GM19395 (cell line): ENCODE measurements around the gene SEMA3E.

Experiments used
- ATAC-seq: cut with Tn5 transposase; IDR thresholded peaks from one replicate; pipeline ENCODE4 v1.9.1; 2021; ENCODE audit warnings: mild to moderate bottlenecking, moderate library complexity; ENCODE audit not compliant: unreplicated experiment

Gene SEMA3E

GRCh38 chr7:83366629-83367028 lies 282.3 kb downstream of the SEMA3E start:
- ATAC-seq, result no peak

DNA sequence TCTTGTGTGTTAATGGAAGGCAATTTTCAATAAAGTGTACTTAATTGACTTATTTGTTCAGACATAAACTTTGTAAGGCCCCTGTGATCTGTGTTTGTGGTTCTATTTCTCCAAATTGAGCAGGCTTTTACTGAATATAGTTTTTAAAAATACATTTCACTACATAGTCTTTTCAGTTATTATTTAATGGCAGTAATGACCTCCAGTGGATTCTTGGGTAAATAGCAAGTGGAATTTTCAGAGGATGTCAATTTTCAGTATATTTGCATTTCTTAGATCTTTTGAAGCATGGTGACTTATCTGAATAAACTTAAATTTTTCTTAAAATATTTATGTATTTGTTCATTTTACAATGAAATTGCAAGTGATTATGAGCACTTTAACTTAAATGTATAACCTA lies 283.2 kb downstream of the SEMA3E start:
- ATAC-seq, result no peak

- no peak for ATAC-seq
Measured at GRCh38 chr7:83362871-83363550, 285.9 kb downstream of the SEMA3E start.

- no peak for ATAC-seq
Measured at GRCh38 chr7:83359108-83359507, 289.8 kb downstream of the SEMA3E start.

- no peak for ATAC-seq
Measured at GRCh38 chr7:83355143-83355542, 293.8 kb downstream of the SEMA3E start.

DNA sequence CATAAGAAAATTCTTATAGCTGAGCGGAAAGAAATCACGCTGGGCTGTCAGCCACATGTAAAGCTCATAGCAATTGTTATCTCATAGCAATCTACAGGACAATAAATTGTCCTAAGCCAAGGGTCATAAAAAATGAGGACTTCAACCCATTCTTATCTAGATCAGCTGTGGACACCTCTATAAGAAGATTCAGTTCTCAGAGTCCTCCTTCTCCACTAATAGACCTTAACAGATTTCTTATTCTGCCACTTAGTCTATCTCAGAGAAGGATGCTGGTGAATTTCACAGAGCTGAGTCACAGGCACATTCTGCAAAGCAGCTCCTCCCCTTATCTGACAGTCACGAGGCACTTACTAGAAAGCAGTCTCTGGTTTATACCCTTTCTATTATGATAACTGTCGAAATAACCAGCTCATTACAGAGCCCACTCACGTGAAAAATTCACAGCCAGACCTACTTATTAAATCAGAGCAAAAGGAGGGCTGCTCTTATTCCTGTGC lies 300.9 kb downstream of the SEMA3E start:
- no peak for ATAC-seq

- no peak for ATAC-seq
Measured at GRCh38 chr7:83339907-83340306, 309.0 kb downstream of the SEMA3E start.

- ATAC-seq, result no peak
Measured at GRCh38 chr7:83338277-83338950, 310.5 kb downstream of the SEMA3E start.

GRCh38 chr7:83337050-83337449 lies 311.9 kb downstream of the SEMA3E start:
- no peak for ATAC-seq

GRCh38 chr7:83326223-83326622 lies 322.7 kb downstream of the SEMA3E start:
- ATAC-seq, result no peak

GRCh38 chr7:83325083-83325482 lies 323.9 kb downstream of the SEMA3E start:
- no peak for ATAC-seq

DNA sequence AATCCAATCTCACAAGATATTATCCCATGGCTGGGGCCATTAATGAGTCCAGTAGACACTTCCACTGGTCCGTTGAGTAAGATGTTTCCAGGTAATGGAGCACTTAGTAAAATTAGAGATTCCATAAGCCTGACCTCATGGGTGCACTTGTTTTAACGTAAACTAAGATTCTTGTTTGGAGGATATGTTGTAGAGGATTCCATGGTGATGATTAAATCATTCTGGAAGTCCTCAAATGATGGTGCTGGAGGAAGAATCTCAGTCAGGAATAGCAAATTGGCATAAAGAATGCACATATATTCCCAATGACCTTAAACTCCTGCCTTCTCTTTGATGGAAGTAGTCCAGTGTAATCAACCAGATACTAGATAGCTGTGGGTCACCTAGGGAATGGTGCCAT lies 324.3 kb downstream of the SEMA3E start:
- ATAC-seq, result no peak

- no peak for ATAC-seq
Measured at GRCh38 chr7:83321011-83321410, 327.9 kb downstream of the SEMA3E start.

DNA sequence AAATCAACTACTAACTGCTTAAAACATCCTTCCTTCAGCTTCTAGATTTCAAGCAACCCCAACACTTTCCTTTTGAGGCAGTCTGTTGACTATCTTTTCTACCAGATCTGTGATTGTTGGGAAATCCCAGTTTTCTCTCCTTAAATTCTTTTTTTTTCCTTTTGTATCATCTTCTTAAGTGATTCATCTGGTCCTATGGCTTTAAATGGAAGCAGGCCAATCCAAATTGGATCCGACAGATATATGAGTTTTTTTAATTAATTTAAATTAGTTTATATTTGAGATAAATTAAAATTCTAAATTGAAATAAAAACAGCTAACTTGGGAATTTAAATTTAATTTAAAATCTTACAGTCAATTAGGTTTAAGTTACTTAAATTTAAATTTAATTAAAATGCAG lies 335.0 kb downstream of the SEMA3E start:
- ATAC-seq, result no peak
